ENCODE results near the gene CIT. TPM values are rescaled to one million over a fixed set of nuclear protein-coding genes. Genes with fewer than 3 reads are reported as not detected.
"Not testable (repeated sequence)": the region's sequence is repeated elsewhere in the genome, so short reads cannot be mapped to it uniquely, and the experiment has no call there.

CIT gene
- total RNA-seq, 1 donor from 2014 or later: 85.9 TPM

- H3K9me3 Mint-ChIP-seq: peaks cover 3% of the 10 kb centered on the region
- no peak for DNase-seq (ENCODE audit: low read depth, low spot score)
- H3K4me1 Mint-ChIP-seq: peaks cover 5% of the 10 kb centered on the region
- peaks cover 51% of the 10 kb centered on the region for H3K36me3 Mint-ChIP-seq (ENCODE audit: low read depth)
- no peak for TF ChIP-seq CTCF (conservative IDR thresholded peaks at IDR 0.05)
- no peaks in the 10 kb centered on the region for H3K27me3 Mint-ChIP-seq (ENCODE audit: low read depth)
- H3K4me3 Mint-ChIP-seq: no peak overlapping the region
- no peak overlapping the region for H3K27ac Mint-ChIP-seq (ENCODE audit: unreplicated experiment)
These were observed 164.4 kb downstream of the CIT start for GRCh38 chr12:119712721-119713120.

GRCh38 chr12:119711693-119712092 lies 165.4 kb downstream of the CIT start:
- Mint-ChIP-seq H3K27ac (ENCODE audit: unreplicated experiment) (no peak overlapping the region), H3K27me3 (ENCODE audit: low read depth) (no peaks in the 10 kb centered on the region), H3K36me3 (ENCODE audit: low read depth) (peaks cover 58% of the 10 kb centered on the region), H3K4me1 (peaks cover 4% of the 10 kb centered on the region), H3K4me3 (no peak overlapping the region), H3K9me3 (peaks cover 3% of the 10 kb centered on the region)
- no peak for DNase-seq (ENCODE audit: low read depth, low spot score)
- no peak for TF ChIP-seq CTCF (conservative IDR thresholded peaks at IDR 0.05)

GRCh38 chr12:119710965-119711551 lies 166.1 kb downstream of the CIT start:
- H3K27me3 Mint-ChIP-seq (ENCODE audit: low read depth): no peaks in the 10 kb centered on the region

GRCh38 chr12:119710374-119710964 lies 166.7 kb downstream of the CIT start:
- no peak for TF ChIP-seq CTCF (conservative IDR thresholded peaks at IDR 0.05)
- Mint-ChIP-seq H3K9me3 (peaks cover 3% of the 10 kb centered on the region), H3K27me3 (ENCODE audit: low read depth) (no peaks in the 10 kb centered on the region)

More at GRCh38 chr12:119710965-119711551, 166.1 kb downstream of the CIT start:
- no peak for DNase-seq (ENCODE audit: low read depth, low spot score)
- no peak for TF ChIP-seq CTCF (conservative IDR thresholded peaks at IDR 0.05)
- peaks cover 3% of the 10 kb centered on the region for H3K9me3 Mint-ChIP-seq
- H3K4me3 Mint-ChIP-seq: no peak overlapping the region
- H3K27ac Mint-ChIP-seq (ENCODE audit: unreplicated experiment): no peak overlapping the region
- H3K36me3 Mint-ChIP-seq (ENCODE audit: low read depth): peaks cover 54% of the 10 kb centered on the region
- no peaks in the 10 kb centered on the region for H3K4me1 Mint-ChIP-seq

GRCh38 chr12:119706427-119706826 lies 170.7 kb downstream of the CIT start:
- not testable (repeated sequence) for H3K27me3 Mint-ChIP-seq (ENCODE audit: low read depth); H3K9me3 Mint-ChIP-seq; H3K4me1 Mint-ChIP-seq; DNase-seq (ENCODE audit: low read depth, low spot score); H3K4me3 Mint-ChIP-seq; H3K27ac Mint-ChIP-seq (ENCODE audit: unreplicated experiment)
- H3K36me3 Mint-ChIP-seq (ENCODE audit: low read depth): peaks cover 25% of the 10 kb centered on the region

More at GRCh38 chr12:119710374-119710964, 166.7 kb downstream of the CIT start:
- no peak overlapping the region for H3K4me3 Mint-ChIP-seq
- H3K36me3 Mint-ChIP-seq (ENCODE audit: low read depth): peaks cover 49% of the 10 kb centered on the region
- no peaks in the 10 kb centered on the region for H3K4me1 Mint-ChIP-seq
- H3K27ac Mint-ChIP-seq (ENCODE audit: unreplicated experiment): no peak overlapping the region
- DNase-seq (ENCODE audit: low read depth, low spot score): no peak

GRCh38 chr12:119705182-119705581 lies 171.9 kb downstream of the CIT start:
- H3K27ac Mint-ChIP-seq (ENCODE audit: unreplicated experiment): no peak overlapping the region
- H3K4me3 Mint-ChIP-seq: no peak overlapping the region
- no peak for DNase-seq (ENCODE audit: low read depth, low spot score)
- no peaks in the 10 kb centered on the region for H3K27me3 Mint-ChIP-seq (ENCODE audit: low read depth)
- H3K36me3 Mint-ChIP-seq (ENCODE audit: low read depth): peaks cover 24% of the 10 kb centered on the region
- no peak for TF ChIP-seq CTCF (conservative IDR thresholded peaks at IDR 0.05)
- H3K4me1 Mint-ChIP-seq: no peaks in the 10 kb centered on the region
- H3K9me3 Mint-ChIP-seq: no peaks in the 10 kb centered on the region

Measured in neural crest cell (in vitro differentiated cells).